Mesothelial cell of epicardium (in vitro differentiated cells): ENCODE data around the gene TMEM169. TPM values are rescaled to one million over a fixed set of nuclear protein-coding genes. Genes with fewer than 3 reads are reported as not detected.

ENCODE experiments used
- DNase-seq, 2 experiments: peaks; one replicate each; pipeline ENCODE4 v3.0.0; 2021; ENCODE audit warnings: low spot score in 2 of 2; ENCODE audit not compliant: unreplicated experiment in 2 of 2
- H3K27ac Mint-ChIP-seq: 2 replicates; pipeline ENCODE4 v1.8.0; 2021; ENCODE audit warnings: mixed read lengths
- H3K27me3 Mint-ChIP-seq: 2 replicates; pipeline ENCODE4 v1.8.0; 2021; ENCODE audit warnings: low read depth, mixed read lengths
- H3K36me3 Mint-ChIP-seq: 2 replicates; pipeline ENCODE4 v1.8.0; 2021; ENCODE audit warnings: mixed read lengths
- H3K4me1 Mint-ChIP-seq: 2 replicates; pipeline ENCODE4 v1.8.0; 2021; ENCODE audit warnings: mixed read lengths
- H3K4me3 Mint-ChIP-seq: 2 replicates; pipeline ENCODE4 v1.8.0; 2021; ENCODE audit warnings: mild to moderate bottlenecking, moderate library complexity, mixed read lengths
- H3K9me3 Mint-ChIP-seq: 2 replicates; pipeline ENCODE4 v1.8.0; 2021; ENCODE audit warnings: mixed read lengths
- CTCF ChIP-seq: fragments of 200-600 bp; sonication (generic); IDR thresholded peaks from one replicate; pipeline ENCODE4 v1.5.0; 2021; ENCODE audit warnings: antibody characterized with exemption; ENCODE audit not compliant: unreplicated experiment
- total RNA-seq: library from RNA; stranded (reverse); gene quantifications from 3 replicates; pipeline ENCODE4 v1.2.1, GENCODE V29; 2021

The TMEM169 gene
- total RNA-seq, 1 donor from 2014 or later: 0.78 TPM

- no peaks in the 10 kb centered on the region for H3K4me1 Mint-ChIP-seq
- H3K27ac Mint-ChIP-seq: no peak overlapping the region
- H3K36me3 Mint-ChIP-seq: peaks cover 29% of the 10 kb centered on the region
- H3K27me3 Mint-ChIP-seq: no peaks in the 10 kb centered on the region
- no peak overlapping the region for H3K4me3 Mint-ChIP-seq
- TF ChIP-seq CTCF: no peak
- no peaks in the 10 kb centered on the region for H3K9me3 Mint-ChIP-seq
- DNase-seq: no peak
Observed at GRCh38 chr2:216144372-216144771, 62.7 kb downstream of the TMEM169 start.

GRCh38 chr2:216144857-216145256, 63.1 kb downstream of the TMEM169 start:
- no peak for TF ChIP-seq CTCF
- no peak overlapping the region for H3K27ac Mint-ChIP-seq
- no peaks in the 10 kb centered on the region for H3K4me1 Mint-ChIP-seq
- H3K4me3 Mint-ChIP-seq: no peak overlapping the region
- H3K36me3 Mint-ChIP-seq: peaks cover 34% of the 10 kb centered on the region
- H3K9me3 Mint-ChIP-seq: no peaks in the 10 kb centered on the region
- H3K27me3 Mint-ChIP-seq: no peaks in the 10 kb centered on the region
- no peak for DNase-seq

- H3K36me3 Mint-ChIP-seq: peaks cover 39% of the 10 kb centered on the region
- TF ChIP-seq CTCF: no peak
Observed at GRCh38 chr2:216146573-216146972, 64.9 kb downstream of the TMEM169 start.

GRCh38 chr2:216147172-216148131, 65.7 kb downstream of the TMEM169 start:
- DNase-seq: no peak
- H3K4me3 Mint-ChIP-seq: no peak overlapping the region
- TF ChIP-seq CTCF: no peak
- no peaks in the 10 kb centered on the region for H3K27me3 Mint-ChIP-seq
- no peaks in the 10 kb centered on the region for H3K4me1 Mint-ChIP-seq
- peaks cover 42% of the 10 kb centered on the region for H3K36me3 Mint-ChIP-seq
- no peak overlapping the region for H3K27ac Mint-ChIP-seq
- H3K9me3 Mint-ChIP-seq: no peaks in the 10 kb centered on the region

More at GRCh38 chr2:216146573-216146972, 64.9 kb downstream of the TMEM169 start:
- Mint-ChIP-seq H3K4me1 (no peaks in the 10 kb centered on the region), H3K4me3 (no peak overlapping the region), H3K27ac (no peak overlapping the region), H3K9me3 (no peaks in the 10 kb centered on the region), H3K27me3 (no peaks in the 10 kb centered on the region)
- DNase-seq: no peak

GRCh38 chr2:216148983-216149382, 67.3 kb downstream of the TMEM169 start:
- no peaks in the 10 kb centered on the region for H3K4me1 Mint-ChIP-seq
- no peaks in the 10 kb centered on the region for H3K27me3 Mint-ChIP-seq
- peaks cover 46% of the 10 kb centered on the region for H3K36me3 Mint-ChIP-seq
- no peak overlapping the region for H3K27ac Mint-ChIP-seq
- no peak for DNase-seq
- no peak overlapping the region for H3K4me3 Mint-ChIP-seq
- no peak for TF ChIP-seq CTCF
- no peaks in the 10 kb centered on the region for H3K9me3 Mint-ChIP-seq
